Measurements from ENCODE around the gene NDUFB7.
"Not testable (repeated sequence)": the region's sequence is repeated elsewhere in the genome, so short reads cannot be mapped to it uniquely, and the experiment has no call there.

GRCh38 chr19:14613399-14614098 lies 41.7 kb upstream of the NDUFB7 start:
- TF ChIP-seq CTCF, POLR2A (IDR thresholded peaks at IDR 0.05): not testable (repeated sequence)

Data from testis (tissue), 2 donors.